ENCODE data around the gene CACNA2D1.

The CACNA2D1 gene

GRCh38 chr7:82122275-82122674 is 321.3 kb downstream of the CACNA2D1 start:
- DNase-seq (ENCODE audit: low spot score) = peak; percentile 25

GRCh38 chr7:82114237-82114636 is 329.3 kb downstream of the CACNA2D1 start:
- DNase-seq (ENCODE audit: low spot score) = no peak

GRCh38 chr7:82110146-82110840 is 333.3 kb downstream of the CACNA2D1 start:
- peak; percentile 89 for DNase-seq (ENCODE audit: low spot score)

- no peak for DNase-seq (ENCODE audit: low spot score)
These were observed 334.3 kb downstream of the CACNA2D1 start for GRCh38 chr7:82109288-82109687.

GRCh38 chr7:82106201-82106600 is 337.4 kb downstream of the CACNA2D1 start:
- DNase-seq (ENCODE audit: low spot score) = no peak

- no peak for DNase-seq (ENCODE audit: low spot score)
These were observed 338.1 kb downstream of the CACNA2D1 start for GRCh38 chr7:82105463-82105862.

- no peak for DNase-seq (ENCODE audit: low spot score)
These were observed 345.2 kb downstream of the CACNA2D1 start for GRCh38 chr7:82098414-82098813.

- DNase-seq (ENCODE audit: low spot score) = peak; percentile 99
These were observed 352.4 kb downstream of the CACNA2D1 start for GRCh38 chr7:82091126-82091684.

GRCh38 chr7:82087099-82087498 is 356.5 kb downstream of the CACNA2D1 start:
- no peak for DNase-seq (ENCODE audit: low spot score)

- no peak for DNase-seq (ENCODE audit: low spot score)
These were observed 358.5 kb downstream of the CACNA2D1 start for GRCh38 chr7:82085116-82085515.

- DNase-seq (ENCODE audit: low spot score) = no peak
These were observed 361.8 kb downstream of the CACNA2D1 start for GRCh38 chr7:82081644-82082224.

GRCh38 chr7:82080254-82080927 is 363.2 kb downstream of the CACNA2D1 start:
- no peak for DNase-seq (ENCODE audit: low spot score)

GRCh38 chr7:82079527-82079926 is 364.1 kb downstream of the CACNA2D1 start:
- DNase-seq (ENCODE audit: low spot score) = no peak

GRCh38 chr7:82078807-82079206 is 364.8 kb downstream of the CACNA2D1 start:
- no peak for DNase-seq (ENCODE audit: low spot score)

GRCh38 chr7:82071468-82071867 is 372.1 kb downstream of the CACNA2D1 start:
- no peak for DNase-seq (ENCODE audit: low spot score)

- peak; percentile 93 for DNase-seq (ENCODE audit: low spot score)
These were observed 375.8 kb downstream of the CACNA2D1 start for GRCh38 chr7:82067628-82068264.

- no peak for DNase-seq (ENCODE audit: low spot score)
These were observed 386.1 kb downstream of the CACNA2D1 start for GRCh38 chr7:82057476-82057875.

- no peak for DNase-seq (ENCODE audit: low spot score)
These were observed 387.3 kb downstream of the CACNA2D1 start for GRCh38 chr7:82056282-82056681.

GRCh38 chr7:82054544-82054943 is 389.0 kb downstream of the CACNA2D1 start:
- DNase-seq (ENCODE audit: low spot score) = no peak

GRCh38 chr7:82053453-82054032 is 390.0 kb downstream of the CACNA2D1 start:
- DNase-seq (ENCODE audit: low spot score) = no peak

- DNase-seq (ENCODE audit: low spot score) = peak; percentile 94
These were observed 392.0 kb downstream of the CACNA2D1 start for GRCh38 chr7:82051601-82052000.

GRCh38 chr7:82050792-82051191 is 392.8 kb downstream of the CACNA2D1 start:
- DNase-seq (ENCODE audit: low spot score) = peak; percentile 83

Measured in SK-N-DZ (cell line).